HepG2 (cell line): ENCODE measurements around the gene HES7. TPM values are rescaled to one million over a fixed set of nuclear protein-coding genes. Genes with fewer than 3 reads are reported as not detected.

Experiments
- GABPB1 ChIP-seq: IDR thresholded peaks from 2 replicates; pipeline ENCODE4 v1.6.1; 2016; ENCODE audit warnings: mild to moderate bottlenecking, missing genetic modification reagents, moderate library complexity, missing compliant biosample characterization
- HES4 ChIP-seq: sonication (generic); formaldehyde crosslinking; IDR thresholded peaks from 2 replicates; pipeline ENCODE4 v1.9.0; 2021; ENCODE audit warnings: mild to moderate bottlenecking, missing genetic modification reagents, borderline replicate concordance
- MAZ ChIP-seq, 2 experiments: sonication (generic) in 1 of 2; formaldehyde crosslinking in 1 of 2; IDR thresholded peaks; 2 replicates each; pipeline versions ENCODE4 v1.5.0 to v1.6.1; 2012 to 2020; ENCODE audit warnings: low read depth in 2 of 2, mild to moderate bottlenecking in 2 of 2, borderline replicate concordance in 1 of 2, improper control_type of control experiment in 1 of 2, low read length in 1 of 2, missing genetic modification reagents in 1 of 2, moderate library complexity in 1 of 2
- MEIS1 ChIP-seq: sonication (generic); formaldehyde crosslinking; IDR thresholded peaks from 2 replicates; pipeline ENCODE4 v1.9.0; 2021; ENCODE audit warnings: mild to moderate bottlenecking, missing genetic modification reagents, moderate library complexity, borderline replicate concordance
- NKX3-1 ChIP-seq: sonication (generic); formaldehyde crosslinking; IDR thresholded peaks from 2 replicates; pipeline ENCODE4 v1.5.0; 2020; ENCODE audit warnings: missing genetic modification reagents
- REL ChIP-seq: sonication (generic); formaldehyde crosslinking; conservative IDR thresholded peaks from 2 replicates; pipeline ENCODE4 v1.8.0; 2022; ENCODE audit warnings: mild to moderate bottlenecking, missing genetic modification reagents, moderate library complexity
- SAP130 ChIP-seq: IDR thresholded peaks from 2 replicates; pipeline ENCODE4 v1.6.1; 2016; ENCODE audit warnings: low read depth
- SIX4 ChIP-seq: sonication (generic); formaldehyde crosslinking; IDR thresholded peaks from 2 replicates; pipeline ENCODE4 v1.4.0; 2020; ENCODE audit warnings: missing genetic modification reagents
- ZBTB7B ChIP-seq: sonication (generic); formaldehyde crosslinking; IDR thresholded peaks from 2 replicates; pipeline ENCODE4 v1.4.0; 2020; ENCODE audit warnings: missing genetic modification reagents
- ZFY ChIP-seq: sonication (generic); formaldehyde crosslinking; IDR thresholded peaks from 2 replicates; pipeline ENCODE4 v1.4.0; 2020; ENCODE audit warnings: missing genetic modification reagents
- ZNF567 ChIP-seq: sonication (generic); formaldehyde crosslinking; IDR thresholded peaks from 2 replicates; pipeline ENCODE4 v1.8.1; 2023; ENCODE audit warnings: mild to moderate bottlenecking, missing genetic modification reagents, borderline replicate concordance
- polyA plus RNA-seq, 8 experiments: library from polyadenylated mRNA; depleted of rRNA in 3 of 8; stranded (reverse) in 7 of 8; unstranded in 1 of 8; fragments of >200 nt; fragmentation: Illumina TruSeq in 4 of 8; extraction: Trizol in 4 of 8; gene quantifications; 2 replicates each; pipeline versions ENCODE4 v1.2.1 to v1.2.3, GENCODE V29; 2011 to 2016; ENCODE audit warnings: low read depth in 4 of 8, missing spikeins in 1 of 8, mixed read lengths in 1 of 8; ENCODE audit not compliant: insufficient read depth in 1 of 8
- total RNA-seq, 5 experiments: library from RNA; depleted of rRNA; stranded (reverse); fragments of >200 nt; fragmentation: Illumina TruSeq; extraction: Trizol; gene quantifications; 2 replicates each; pipeline ENCODE4 v1.2.3, GENCODE V29; 2016; ENCODE audit warnings: low read depth in 1 of 5
- TF ChIP-seq, protein P1 (sequence below): IDR thresholded peaks from 2 replicates; pipeline ENCODE4 v1.6.1; 2016; ENCODE audit warnings: low read depth, control low read depth
- TF ChIP-seq, protein P2 (sequence below): sonication (generic); formaldehyde crosslinking; IDR thresholded peaks from 2 replicates; pipeline ENCODE4 v1.8.1; 2023; ENCODE audit warnings: mild to moderate bottlenecking, moderate library complexity, missing genetic modification reagents
- TF ChIP-seq, protein P3 (sequence below), 2 experiments: sonication (generic) in 1 of 2; formaldehyde crosslinking in 1 of 2; IDR thresholded peaks; 2 replicates each; pipeline versions ENCODE4 v1.4.0 to v1.6.1; 2018 to 2020; ENCODE audit warnings: missing genetic modification reagents in 2 of 2, borderline replicate concordance in 1 of 2, low read depth in 1 of 2, mild to moderate bottlenecking in 1 of 2, missing biosample characterization in 1 of 2
- TF ChIP-seq, protein P4 (sequence below): IDR thresholded peaks from 2 replicates; pipeline ENCODE4 v1.6.1; 2016; ENCODE audit warnings: low read depth
- TF ChIP-seq, protein P5 (sequence below): sonication (generic); formaldehyde crosslinking; IDR thresholded peaks from 2 replicates; pipeline ENCODE4 v1.4.0; 2020; ENCODE audit warnings: missing genetic modification reagents, borderline replicate concordance

Gene HES7
- total and polyA plus RNA-seq, 2 of the 13 experiments (the other 11 are each of a cell fraction or from before 2014, with no cell fraction given): not detected

DNA sequence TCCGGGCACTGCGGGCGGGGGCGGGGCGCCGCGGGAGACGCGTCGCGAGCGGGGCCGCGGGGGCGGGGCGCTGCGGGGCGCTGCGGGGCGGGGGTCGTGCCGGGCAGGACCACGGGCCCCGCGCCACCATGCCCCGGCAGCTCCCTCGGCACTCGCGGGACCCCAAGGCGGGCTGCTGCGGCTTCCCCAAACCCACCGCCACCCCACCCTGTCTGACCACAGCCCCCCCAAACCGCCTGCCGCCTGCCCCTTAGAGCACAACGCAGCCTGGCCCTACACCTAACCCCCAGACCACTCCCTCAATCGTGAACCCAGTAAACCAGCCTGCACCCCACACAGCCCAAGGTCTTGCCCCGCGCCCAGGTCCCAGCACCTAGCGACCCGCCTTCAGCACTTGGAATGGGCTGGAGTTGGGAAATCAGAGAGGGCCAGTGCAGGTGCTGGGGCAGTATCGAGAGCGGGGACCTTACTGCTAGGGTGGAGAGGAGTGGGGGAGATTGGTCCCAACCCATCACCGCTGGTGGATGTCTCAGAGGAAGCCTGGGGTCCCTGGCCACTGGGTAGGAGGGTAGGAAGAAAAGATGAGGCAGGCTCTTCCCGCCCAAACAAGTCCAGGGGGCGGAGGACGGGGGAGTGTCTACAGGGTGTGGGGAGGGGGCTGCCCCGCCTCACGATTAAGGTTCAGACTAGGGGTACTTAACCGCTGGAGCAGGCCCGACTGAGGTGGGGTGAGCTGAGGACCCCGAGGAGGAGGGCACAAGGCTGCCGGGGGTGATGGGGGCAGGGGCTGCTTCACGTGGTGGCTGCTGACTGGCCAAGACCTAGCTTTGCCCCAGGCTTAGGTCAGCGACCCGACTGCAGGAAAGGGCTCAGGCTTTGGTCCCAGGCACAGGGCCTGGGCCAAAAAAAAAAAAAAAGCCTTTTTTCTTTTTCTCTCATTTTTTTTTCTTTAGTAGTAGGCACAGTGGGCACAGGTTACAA is 39.4 kb upstream of the HES7 start (continued):
- no peak; the same call in 1 of the 2 replicates for TF ChIP-seq MEIS1 (CRISPR knock-in tag)
- TF ChIP-seq HES4 (CRISPR knock-in tag): 0 out of 2 replicates have a peak, but pooled peaks have one; percentile 8
- TF ChIP-seq ZFY (CRISPR knock-in tag): peak; percentile 59
- no peak for TF ChIP-seq NKX3-1 (CRISPR knock-in tag)
- TF ChIP-seq REL (CRISPR knock-in tag): 0 out of 2 replicates have a peak, but pooled peaks have one; percentile 17
- TF ChIP-seq MAZ (IDR thresholded peaks at IDR 0.05; ENCODE audit: borderline replicate concordance, low read depth, low read length): no peak
- TF ChIP-seq MAZ (CRISPR knock-in tag; IDR thresholded peaks at IDR 0.05; ENCODE audit: low read depth): peak; percentile 57
- TF ChIP-seq, protein P1, sequence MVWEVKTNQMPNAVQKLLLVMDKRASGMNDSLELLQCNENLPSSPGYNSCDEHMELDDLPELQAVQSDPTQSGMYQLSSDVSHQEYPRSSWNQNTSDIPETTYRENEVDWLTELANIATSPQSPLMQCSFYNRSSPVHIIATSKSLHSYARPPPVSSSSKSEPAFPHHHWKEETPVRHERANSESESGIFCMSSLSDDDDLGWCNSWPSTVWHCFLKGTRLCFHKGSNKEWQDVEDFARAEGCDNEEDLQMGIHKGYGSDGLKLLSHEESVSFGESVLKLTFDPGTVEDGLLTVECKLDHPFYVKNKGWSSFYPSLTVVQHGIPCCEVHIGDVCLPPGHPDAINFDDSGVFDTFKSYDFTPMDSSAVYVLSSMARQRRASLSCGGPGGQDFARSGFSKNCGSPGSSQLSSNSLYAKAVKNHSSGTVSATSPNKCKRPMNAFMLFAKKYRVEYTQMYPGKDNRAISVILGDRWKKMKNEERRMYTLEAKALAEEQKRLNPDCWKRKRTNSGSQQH (CRISPR knock-in tag): no peak
- TF ChIP-seq, protein P2, sequence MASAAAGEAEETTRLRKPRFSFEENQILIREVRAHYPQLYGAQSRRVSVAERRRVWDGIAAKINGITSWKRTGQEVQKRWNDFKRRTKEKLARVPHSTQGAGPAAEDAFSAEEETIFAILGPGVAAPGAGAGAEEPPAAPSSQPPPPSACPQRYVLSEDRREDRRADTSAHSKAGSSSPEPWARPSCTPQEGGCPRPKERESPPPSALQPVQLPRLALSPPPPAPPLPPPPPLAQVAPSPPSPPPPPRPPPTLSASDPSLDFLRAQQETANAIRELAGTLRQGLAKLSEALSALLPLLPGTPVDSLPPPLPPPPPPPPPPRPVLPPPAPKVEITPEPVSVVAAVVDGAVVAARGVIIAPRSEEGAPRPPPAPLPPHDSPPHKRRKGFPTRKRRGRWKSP: peak; percentile 7; the same call in 1 of the 2 replicates
- TF ChIP-seq ZBTB7B (CRISPR knock-in tag): peak; percentile 39; the same call in 1 of the 2 replicates
- no peak for TF ChIP-seq SIX4 (CRISPR knock-in tag)
- TF ChIP-seq GABPB1 (CRISPR knock-in tag): no peak; the same call in 1 of the 2 replicates
- TF ChIP-seq, protein P3, sequence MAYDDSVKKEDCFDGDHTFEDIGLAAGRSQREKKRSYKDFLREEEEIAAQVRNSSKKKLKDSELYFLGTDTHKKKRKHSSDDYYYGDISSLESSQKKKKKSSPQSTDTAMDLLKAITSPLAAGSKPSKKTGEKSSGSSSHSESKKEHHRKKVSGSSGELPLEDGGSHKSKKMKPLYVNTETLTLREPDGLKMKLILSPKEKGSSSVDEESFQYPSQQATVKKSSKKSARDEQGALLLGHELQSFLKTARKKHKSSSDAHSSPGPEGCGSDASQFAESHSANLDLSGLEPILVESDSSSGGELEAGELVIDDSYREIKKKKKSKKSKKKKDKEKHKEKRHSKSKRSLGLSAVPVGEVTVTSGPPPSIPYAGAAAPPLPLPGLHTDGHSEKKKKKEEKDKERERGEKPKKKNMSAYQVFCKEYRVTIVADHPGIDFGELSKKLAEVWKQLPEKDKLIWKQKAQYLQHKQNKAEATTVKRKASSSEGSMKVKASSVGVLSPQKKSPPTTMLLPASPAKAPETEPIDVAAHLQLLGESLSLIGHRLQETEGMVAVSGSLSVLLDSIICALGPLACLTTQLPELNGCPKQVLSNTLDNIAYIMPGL (CRISPR knock-in tag; IDR thresholded peaks at IDR 0.05; ENCODE audit: borderline replicate concordance in 1 of 2, low read depth in 1 of 2): peak in 1 of 2 experiments; percentile 18; a peak in 2 of 4 replicates
- TF ChIP-seq, protein P4, sequence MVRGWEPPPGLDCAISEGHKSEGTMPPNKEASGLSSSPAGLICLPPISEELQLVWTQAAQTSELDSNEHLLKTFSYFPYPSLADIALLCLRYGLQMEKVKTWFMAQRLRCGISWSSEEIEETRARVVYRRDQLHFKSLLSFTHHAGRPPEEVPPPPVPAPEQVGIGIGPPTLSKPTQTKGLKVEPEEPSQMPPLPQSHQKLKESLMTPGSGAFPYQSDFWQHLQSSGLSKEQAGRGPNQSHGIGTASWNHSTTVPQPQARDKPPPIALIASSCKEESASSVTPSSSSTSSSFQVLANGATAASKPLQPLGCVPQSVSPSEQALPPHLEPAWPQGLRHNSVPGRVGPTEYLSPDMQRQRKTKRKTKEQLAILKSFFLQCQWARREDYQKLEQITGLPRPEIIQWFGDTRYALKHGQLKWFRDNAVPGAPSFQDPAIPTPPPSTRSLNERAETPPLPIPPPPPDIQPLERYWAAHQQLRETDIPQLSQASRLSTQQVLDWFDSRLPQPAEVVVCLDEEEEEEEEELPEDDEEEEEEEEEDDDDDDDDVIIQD (CRISPR knock-in tag): no peak
- TF ChIP-seq SAP130: 0 out of 2 replicates have a peak, but pooled peaks have one; percentile 32
- no peak for TF ChIP-seq ZNF567
- TF ChIP-seq, protein P5, sequence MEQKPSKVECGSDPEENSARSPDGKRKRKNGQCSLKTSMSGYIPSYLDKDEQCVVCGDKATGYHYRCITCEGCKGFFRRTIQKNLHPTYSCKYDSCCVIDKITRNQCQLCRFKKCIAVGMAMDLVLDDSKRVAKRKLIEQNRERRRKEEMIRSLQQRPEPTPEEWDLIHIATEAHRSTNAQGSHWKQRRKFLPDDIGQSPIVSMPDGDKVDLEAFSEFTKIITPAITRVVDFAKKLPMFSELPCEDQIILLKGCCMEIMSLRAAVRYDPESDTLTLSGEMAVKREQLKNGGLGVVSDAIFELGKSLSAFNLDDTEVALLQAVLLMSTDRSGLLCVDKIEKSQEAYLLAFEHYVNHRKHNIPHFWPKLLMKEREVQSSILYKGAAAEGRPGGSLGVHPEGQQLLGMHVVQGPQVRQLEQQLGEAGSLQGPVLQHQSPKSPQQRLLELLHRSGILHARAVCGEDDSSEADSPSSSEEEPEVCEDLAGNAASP (CRISPR knock-in tag): peak; percentile 30; the same call in 1 of the 2 replicates
